Esophagus squamous epithelium (tissue), 4 donors: ENCODE data around the gene IFNA7.
"Not testable (repeated sequence)": the region's sequence is repeated elsewhere in the genome, so short reads cannot be mapped to it uniquely, and the experiment has no call there.

Experiments used
- CTCF ChIP-seq, 6 experiments: fragments of 450-650 bp in 4 of 6; fragments of 200-600 bp in 2 of 6; sonication (generic) in 2 of 6; IDR thresholded peaks; one replicate each; pipeline ENCODE4 v1.5.1; 2016 to 2019; ENCODE audit warnings: antibody characterized with exemption in 6 of 6, mild to moderate bottlenecking in 4 of 6, moderate library complexity in 4 of 6
- POLR2A ChIP-seq, 4 donors: fragments of 450-650 bp; IDR thresholded peaks; one replicate each; pipeline ENCODE4 v1.6.1; 2017; ENCODE audit warnings: antibody characterized with exemption in 4 of 4, mild to moderate bottlenecking in 4 of 4, moderate library complexity in 3 of 4

DNA sequence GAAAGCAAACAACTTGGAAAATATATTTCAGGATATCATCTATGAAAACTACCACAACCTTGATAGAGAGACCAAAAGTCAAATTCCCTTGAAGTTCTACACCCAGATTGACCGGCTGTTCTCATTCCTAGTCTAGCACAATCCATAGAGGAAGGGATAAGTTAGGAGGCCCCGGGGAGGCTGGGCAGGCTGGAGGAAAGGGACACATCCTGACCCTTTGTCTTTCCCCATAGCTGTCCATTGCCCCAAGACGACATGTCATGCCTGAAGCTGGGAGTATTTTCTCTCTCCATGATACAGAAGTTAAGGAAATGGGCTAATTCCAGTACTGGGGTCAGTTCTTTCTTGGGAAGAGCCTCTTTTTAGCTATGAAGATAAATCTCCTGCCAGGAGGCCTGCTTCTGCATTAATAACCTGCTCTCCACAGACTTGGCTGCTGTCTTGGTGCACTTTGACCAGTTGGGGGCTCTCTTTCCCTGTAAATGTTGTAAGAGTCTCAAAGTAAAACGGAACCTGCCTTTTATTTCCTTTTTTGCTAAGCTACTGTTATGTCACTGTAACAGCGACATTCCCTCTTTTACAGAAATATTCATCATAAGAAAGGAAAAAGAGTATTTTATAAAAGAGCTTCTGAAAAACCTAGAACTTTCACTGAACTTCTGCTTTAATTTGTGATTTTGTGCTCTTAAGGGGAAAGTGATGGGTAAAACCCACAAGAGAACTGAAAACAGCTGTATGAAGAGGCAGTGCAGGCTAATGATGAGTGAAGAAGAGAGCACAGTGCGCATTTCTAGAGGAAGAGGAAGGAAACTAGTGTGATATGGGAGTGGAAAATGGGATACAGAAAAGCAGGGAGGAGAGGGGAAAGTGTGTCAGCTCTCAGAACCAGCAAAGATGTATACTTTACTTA lies 6.9 kb downstream of the IFNA7 start:
- not testable (repeated sequence) for TF ChIP-seq POLR2A (IDR thresholded peaks at IDR 0.05)
- TF ChIP-seq CTCF (IDR thresholded peaks at IDR 0.05), result peak in 4 of 6 experiments; percentile 24 to 52 (median 48)
